GM23248 (cell line): Measurements from ENCODE around the gene POLR1E. TPM values are rescaled to one million over a fixed set of nuclear protein-coding genes. Genes with fewer than 3 reads are reported as not detected.
"Not testable (repeated sequence)": the region's sequence is repeated elsewhere in the genome, so short reads cannot be mapped to it uniquely, and the experiment has no call there.

ENCODE experiments used
- DNase-seq: peaks from one replicate; pipeline ENCODE4 v3.0.0-alpha.2; 2015
- H2AFZ ChIP-seq: fragments of 200-600 bp; sonication (generic); 2 replicates; pipeline ENCODE4 v1.6.1; 2016; ENCODE audit warnings: antibody characterized with exemption
- H3F3A ChIP-seq: fragments of 200-600 bp; sonication (generic); 2 replicates; pipeline ENCODE4 v1.6.1; 2016; ENCODE audit warnings: mild to moderate bottlenecking, antibody characterized with exemption, mixed run types; ENCODE audit not compliant: insufficient read depth
- H3K27ac ChIP-seq: fragments of 200-600 bp; sonication (generic); 2 replicates; pipeline ENCODE4 v1.5.1; 2016; ENCODE audit warnings: mild to moderate bottlenecking
- H3K27me3 ChIP-seq: fragments of 200-600 bp; sonication (generic); replicated peaks from 2 replicates; pipeline ENCODE4 v1.6.1; 2016; ENCODE audit warnings: mild to moderate bottlenecking; ENCODE audit not compliant: insufficient read depth
- H3K36me3 ChIP-seq: fragments of 200-600 bp; sonication (generic); 2 replicates; pipeline ENCODE4 v1.6.1; 2016; ENCODE audit warnings: low read depth, mild to moderate bottlenecking
- H3K4me1 ChIP-seq: fragments of 200-600 bp; sonication (generic); 2 replicates; pipeline ENCODE4 v1.6.1; 2016; ENCODE audit warnings: mild to moderate bottlenecking; ENCODE audit not compliant: insufficient read depth
- H3K4me2 ChIP-seq: fragments of 200-600 bp; sonication (generic); one replicate; pipeline ENCODE4 v1.6.1; 2016; ENCODE audit warnings: mild to moderate bottlenecking; ENCODE audit not compliant: unreplicated experiment
- H3K4me3 ChIP-seq: fragments of 200-600 bp; sonication (generic); 2 replicates; pipeline ENCODE4 v1.5.1; 2016; ENCODE audit warnings: mild to moderate bottlenecking
- H3K79me2 ChIP-seq: fragments of 200-600 bp; sonication (generic); 2 replicates; pipeline ENCODE4 v1.6.1; 2016; ENCODE audit warnings: mild to moderate bottlenecking; ENCODE audit not compliant: insufficient read depth
- H3K9ac ChIP-seq: fragments of 200-600 bp; sonication (generic); 2 replicates; pipeline ENCODE4 v1.6.1; 2016; ENCODE audit warnings: mild to moderate bottlenecking
- H3K9me2 ChIP-seq: fragments of 200-600 bp; sonication (generic); 2 replicates; pipeline ENCODE4 v1.6.1; 2016; ENCODE audit warnings: mixed run types, mild to moderate bottlenecking, moderate library complexity; ENCODE audit not compliant: insufficient read depth
- H3K9me3 ChIP-seq: fragments of 200-600 bp; sonication (generic); one replicate; pipeline ENCODE4 v1.6.1; 2017; ENCODE audit warnings: low read depth
- H4K20me1 ChIP-seq: fragments of 200-600 bp; sonication (generic); 2 replicates; pipeline ENCODE4 v1.6.0; 2016; ENCODE audit not compliant: insufficient read depth
- EZH2 ChIP-seq: fragments of 200-600 bp; sonication (generic); IDR thresholded peaks from 2 replicates; pipeline ENCODE4 v1.6.1; 2018; ENCODE audit warnings: antibody characterized with exemption, mild to moderate bottlenecking; ENCODE audit not compliant: insufficient read depth, poor library complexity, severe bottlenecking
- EZH2phosphoT487 ChIP-seq: fragments of 200-600 bp; sonication (generic); IDR thresholded peaks from 2 replicates; pipeline ENCODE4 v1.6.1; 2018; ENCODE audit warnings: antibody characterized with exemption, moderate library complexity, mild to moderate bottlenecking, low read depth; ENCODE audit not compliant: insufficient read depth
- WGBS, 2 experiments: methylation state at CpG; one replicate each; pipeline ENCODE4 v1.1.6; 2015 to 2017; ENCODE audit warnings: low lambda C conversion rate in 2 of 2, low coverage in 1 of 2; ENCODE audit errors: missing lambda C conversion rate in 2 of 2; 5-methylcytosine and 5-hydroxymethylcytosine counted together
- in situ Hi-C: fragments of 300-500 bp; cut with MboI; formaldehyde crosslinking; loops from 2 replicates; pipeline ENCODE4 v1.15.0; 2020
- polyA plus RNA-seq: library from polyadenylated mRNA; unstranded; fragments of >200 nt; fragmentation: Nextera tagmentation; extraction: Ambion mirVana; gene quantifications from 2 replicates; pipeline ENCODE4 v1.2.1, GENCODE V29; 2016
- total RNA-seq: library from RNA; depleted of rRNA; stranded (reverse); fragments of >200 nt; shearing (Covaris generic); gene quantifications from 2 replicates; pipeline ENCODE4 v1.2.3, GENCODE V29; 2014

The POLR1E gene
- total and polyA plus RNA-seq, 2 experiments from 2014 or later = 16.9 to 27.5 TPM

DNA sequence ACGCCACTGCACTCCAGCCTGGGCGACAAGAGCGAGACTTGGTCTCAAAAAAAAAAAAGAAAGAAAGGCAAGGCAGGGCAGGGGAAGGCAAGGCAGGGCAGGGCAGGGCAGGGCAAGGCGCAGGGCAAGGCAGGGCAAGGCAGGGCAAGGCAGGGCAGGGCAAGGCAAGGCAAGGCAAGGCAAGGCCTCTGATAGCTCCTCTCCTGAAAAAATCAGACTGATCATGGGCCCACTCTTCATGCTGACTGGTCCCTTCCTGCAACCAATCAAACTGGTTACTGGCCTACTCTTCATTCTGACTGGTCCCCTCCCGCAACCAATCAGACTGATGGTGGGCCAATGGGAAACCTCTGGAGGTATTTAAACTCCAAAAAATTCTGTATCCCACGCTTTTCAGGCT lies 17.1 kb upstream of the POLR1E start:
- in situ Hi-C loops = no loop called here
- no peak overlapping the region for H3K4me2 ChIP-seq
- no peaks in the 10 kb centered on the region for H3K36me3 ChIP-seq

DNA sequence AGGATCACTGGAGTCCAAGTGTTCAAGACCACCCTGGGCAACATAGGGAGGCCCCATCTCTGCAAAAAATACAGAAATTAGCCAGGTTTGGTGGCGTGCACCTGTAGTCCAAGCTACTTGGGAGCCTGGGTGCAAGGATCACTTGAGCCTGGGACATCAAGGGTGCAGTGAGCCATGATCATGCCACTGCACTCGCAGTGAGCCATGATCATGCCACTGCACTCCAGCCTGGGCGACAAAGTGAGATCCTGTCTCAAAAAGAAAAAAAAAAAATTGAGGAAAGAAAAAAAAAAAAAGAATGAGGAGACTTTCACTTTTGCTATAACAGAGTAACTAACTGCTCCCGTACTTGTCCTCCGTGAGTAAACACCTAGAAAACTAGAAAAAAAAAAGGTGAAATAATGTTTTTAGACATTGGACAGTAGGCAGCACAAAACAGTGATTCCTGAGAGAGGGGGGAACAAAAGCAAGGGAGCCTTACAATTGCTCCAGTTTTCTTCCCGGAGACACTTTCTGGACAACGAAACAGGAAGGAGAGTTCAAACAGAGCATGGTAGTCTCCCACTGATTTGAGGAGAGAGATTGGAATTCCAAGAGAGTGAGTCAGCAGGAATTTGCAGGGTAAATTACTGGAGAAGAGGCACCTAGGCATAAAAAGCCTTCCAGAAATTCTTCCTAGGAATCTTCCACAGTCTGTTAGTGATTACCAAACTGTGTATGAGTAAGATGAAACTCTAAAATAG lies 13.6 kb upstream of the POLR1E start:
- H3F3A ChIP-seq = peaks cover 31% of the 10 kb centered on the region
- in situ Hi-C loops = no loop called here
- no peak for TF ChIP-seq EZH2
- no peak for TF ChIP-seq EZH2phosphoT487
- peak overlapping the region; percentile 78 for H3K4me3 ChIP-seq
- H3K9me2 ChIP-seq = no peaks in the 10 kb centered on the region
- peaks cover 11% of the 10 kb centered on the region for H3K4me1 ChIP-seq
- H3K36me3 ChIP-seq = no peaks in the 10 kb centered on the region
- peak overlapping the region; percentile 91 for H3K27ac ChIP-seq
- peak overlapping the region; percentile 92 for H3K4me2 ChIP-seq
- H4K20me1 ChIP-seq = no peaks in the 10 kb centered on the region
- no peaks in the 10 kb centered on the region for H3K79me2 ChIP-seq
- DNase-seq = peak; percentile 91
- peak overlapping the region; percentile 77 for H2AFZ ChIP-seq
- WGBS, 2 experiments = 16 to 17% methylated on average over 7 of the region's 7 CpGs
- H3K9me3 ChIP-seq = no peaks in the 10 kb centered on the region
- no peaks in the 10 kb centered on the region for H3K27me3 ChIP-seq
- H3K9ac ChIP-seq = peak overlapping the region; percentile 78

More for the DNA sequence above, 17.1 kb upstream of the POLR1E start:
- Histone ChIP-seq H3K79me2 (peaks cover 9% of the 10 kb centered on the region), H3K9me3 (no peaks in the 10 kb centered on the region), H3K27me3 (no peaks in the 10 kb centered on the region), H4K20me1 (no peaks in the 10 kb centered on the region), H3K9me2 (no peaks in the 10 kb centered on the region), H3K27ac (no peak overlapping the region), H3F3A (peaks cover 44% of the 10 kb centered on the region), H3K9ac (no peak overlapping the region), H2AFZ (no peak overlapping the region), H3K4me1 (peaks cover 15% of the 10 kb centered on the region), H3K4me3 (no peak overlapping the region)
- no peak for TF ChIP-seq EZH2
- no peak for TF ChIP-seq EZH2phosphoT487
- no peak for DNase-seq
- WGBS, 2 experiments = 75 to 91% methylated on average over 3 to 6 of the region's 6 CpGs

DNA sequence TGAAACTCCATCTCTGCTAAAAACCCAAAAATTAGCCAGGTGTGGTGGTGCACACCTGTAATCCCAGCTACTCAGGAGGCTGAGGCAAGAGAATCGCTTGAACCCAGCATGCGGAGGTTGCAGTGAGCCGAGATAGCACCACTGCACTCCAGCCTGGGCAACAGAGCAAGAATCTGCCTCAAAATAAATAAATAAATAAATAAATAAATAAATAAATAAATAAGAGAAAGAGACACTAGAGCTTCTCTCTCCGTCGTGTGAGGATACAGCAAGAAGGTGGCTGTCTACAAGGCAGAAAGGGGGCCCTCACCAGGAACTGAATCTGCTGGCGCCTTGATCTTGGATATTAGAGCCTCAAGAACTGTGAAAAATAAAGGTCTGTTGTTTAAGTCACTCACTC lies 11.8 kb upstream of the POLR1E start:
- peaks cover 31% of the 10 kb centered on the region for H3F3A ChIP-seq
- 61 to 65% methylated on average over 6 of the region's 6 CpGs for WGBS, 2 experiments

DNA sequence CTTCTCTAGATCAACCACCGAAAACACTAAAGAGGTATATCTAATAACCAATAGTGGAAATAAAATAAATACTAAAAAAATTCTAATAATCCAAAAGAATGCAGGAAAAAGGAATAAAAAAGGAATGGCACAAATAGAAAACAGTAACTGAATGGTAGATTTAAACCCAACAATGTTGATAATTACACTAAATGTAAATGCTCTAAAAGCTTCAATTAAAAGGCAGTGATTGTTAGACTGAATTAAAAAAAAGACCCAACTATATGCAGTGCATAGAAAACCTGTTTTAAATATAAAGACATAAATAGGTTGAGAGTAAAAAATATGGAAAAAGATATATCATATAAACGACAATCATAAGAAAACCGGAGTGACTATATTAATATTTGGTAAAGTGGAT lies 11.3 kb upstream of the POLR1E start:
- H3K9ac ChIP-seq = no peak overlapping the region
- TF ChIP-seq EZH2phosphoT487 (no peak), EZH2 (no peak)
- in situ Hi-C loops = no loop called here

More for the DNA sequence above, 11.8 kb upstream of the POLR1E start:
- in situ Hi-C loops, H3K27ac ChIP-seq, H3K4me3 ChIP-seq, H3K9ac ChIP-seq, H2AFZ ChIP-seq, H3K27me3 ChIP-seq, H3K9me2 ChIP-seq, H4K20me1 ChIP-seq, DNase-seq, H3K36me3 ChIP-seq, H3K4me2 ChIP-seq, H3K9me3 ChIP-seq, H3K79me2 ChIP-seq: not testable (repeated sequence)
- peaks cover 11% of the 10 kb centered on the region for H3K4me1 ChIP-seq

More for the DNA sequence above, 11.3 kb upstream of the POLR1E start:
- Histone ChIP-seq H3K4me2 (no peak overlapping the region), H3K79me2 (no peaks in the 10 kb centered on the region), H3K4me3 (no peak overlapping the region), H3K27ac (no peak overlapping the region), H3K9me3 (no peaks in the 10 kb centered on the region), H3K36me3 (no peaks in the 10 kb centered on the region), H3K4me1 (peaks cover 11% of the 10 kb centered on the region), H3F3A (peaks cover 31% of the 10 kb centered on the region), H2AFZ (no peak overlapping the region), H4K20me1 (no peaks in the 10 kb centered on the region), H3K27me3 (no peaks in the 10 kb centered on the region), H3K9me2 (no peaks in the 10 kb centered on the region)
- 85 to 86% methylated on average over 3 of the region's 3 CpGs for WGBS, 2 experiments
- no peak for DNase-seq
